NCI-H2171 (cell line): ENCODE data around the gene TBX18.

Source experiments
- DNase-seq: peaks from one replicate; lab custom pipeline; 2025; lab: John Stamatoyannopoulos, UW

TBX18 gene

DNA sequence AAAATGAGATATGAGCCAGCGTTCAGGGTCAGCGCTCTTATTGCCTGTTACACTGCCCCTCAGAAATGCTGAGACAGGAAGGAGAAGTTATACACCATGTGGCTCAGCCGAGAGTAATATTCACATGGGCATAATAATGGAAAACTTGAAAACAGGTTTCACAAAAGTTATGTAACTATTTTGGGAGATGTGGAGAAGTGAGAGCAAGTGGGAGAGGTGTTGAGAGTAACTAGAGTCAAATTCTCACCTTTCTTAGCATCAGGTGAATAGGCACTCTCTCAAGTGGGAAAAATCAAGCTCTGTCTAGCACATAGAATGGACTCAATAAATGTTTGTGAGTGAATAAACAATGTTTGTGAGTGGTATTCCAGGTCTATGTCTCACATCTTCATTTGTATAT lies 94.5 kb downstream of the TBX18 start:
- no peak for DNase-seq

DNA sequence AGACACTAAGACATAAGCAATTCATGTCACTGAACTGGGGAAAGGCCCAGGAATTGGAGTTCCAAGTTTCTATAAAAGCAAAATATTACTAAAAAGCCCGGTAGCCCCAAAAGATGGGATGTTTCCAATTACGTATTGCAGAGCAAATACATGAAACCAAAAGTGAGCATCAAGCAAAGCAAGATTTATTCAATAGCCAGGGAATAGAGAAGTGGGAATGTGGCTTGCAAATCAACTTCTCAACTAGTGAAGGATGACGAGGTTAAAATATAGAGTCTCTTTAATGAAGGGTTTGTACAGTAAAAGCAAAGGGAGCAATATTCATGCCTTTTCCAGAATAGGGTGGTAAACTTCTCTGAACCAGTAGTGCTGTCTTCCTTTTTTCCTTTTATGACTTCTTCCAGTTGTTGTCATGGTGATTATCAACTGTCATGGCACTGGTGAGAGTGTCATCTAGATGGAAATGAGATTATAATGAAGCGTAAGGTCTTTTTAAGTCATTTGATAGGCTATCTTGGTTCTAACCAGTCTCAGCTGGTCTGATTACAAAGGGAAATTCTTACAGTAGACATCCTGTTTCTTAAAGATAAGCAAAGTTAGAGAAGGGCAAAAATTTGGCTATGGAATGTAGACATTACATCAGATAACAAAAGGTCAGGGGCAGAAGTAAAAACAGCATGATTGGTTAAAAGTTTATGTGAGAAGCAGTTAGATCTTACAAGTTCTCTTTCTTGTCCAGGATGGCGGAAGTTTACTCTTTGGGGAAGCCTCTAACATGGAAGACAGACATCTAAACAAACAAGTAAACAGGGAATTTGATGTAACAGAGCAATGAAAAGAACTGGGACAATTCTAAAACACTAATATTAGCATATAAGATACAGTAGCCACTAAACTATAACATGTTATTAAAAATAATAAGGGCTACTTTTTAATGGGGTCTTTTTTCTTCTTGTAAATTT lies 96.9 kb downstream of the TBX18 start:
- no peak for DNase-seq

DNA sequence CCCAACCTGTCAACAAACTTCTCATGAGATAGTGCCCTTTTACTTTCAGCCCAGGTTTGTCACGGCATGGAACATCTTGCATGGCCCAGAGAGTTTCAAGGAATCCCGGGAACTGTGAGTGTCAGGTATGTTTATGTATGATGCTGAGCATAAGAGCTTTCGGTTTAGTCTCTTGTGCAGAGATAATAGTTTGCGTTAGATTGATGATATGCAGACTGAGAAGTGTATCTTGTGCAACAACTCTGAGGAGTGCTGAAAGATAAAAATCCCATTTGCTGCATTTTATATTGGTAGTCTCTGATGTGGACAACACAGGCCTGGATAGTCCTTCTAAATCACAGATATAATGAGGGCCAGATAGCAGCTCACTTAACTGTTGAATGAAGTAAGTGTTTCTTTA lies 99.0 kb downstream of the TBX18 start:
- DNase-seq, result no peak

DNA sequence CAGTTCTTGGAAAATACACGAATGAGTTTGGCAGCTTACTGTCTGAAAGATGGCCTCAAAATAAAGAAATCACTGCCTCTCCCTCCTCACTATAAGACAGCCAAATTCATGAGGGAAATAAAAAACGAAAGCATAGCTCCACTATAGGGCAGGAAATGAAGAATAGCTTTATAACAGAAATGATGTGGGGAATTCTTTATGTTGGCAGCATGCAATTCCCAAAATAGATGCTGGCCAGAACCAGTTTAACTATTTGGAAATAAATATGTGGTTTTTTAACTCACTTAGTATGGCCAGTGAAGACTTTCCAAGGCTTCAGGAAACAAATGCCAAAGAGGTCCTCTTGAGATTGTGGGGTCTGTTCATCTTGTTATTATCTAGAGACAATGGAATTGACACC lies 100.5 kb downstream of the TBX18 start:
- DNase-seq, result no peak

DNA sequence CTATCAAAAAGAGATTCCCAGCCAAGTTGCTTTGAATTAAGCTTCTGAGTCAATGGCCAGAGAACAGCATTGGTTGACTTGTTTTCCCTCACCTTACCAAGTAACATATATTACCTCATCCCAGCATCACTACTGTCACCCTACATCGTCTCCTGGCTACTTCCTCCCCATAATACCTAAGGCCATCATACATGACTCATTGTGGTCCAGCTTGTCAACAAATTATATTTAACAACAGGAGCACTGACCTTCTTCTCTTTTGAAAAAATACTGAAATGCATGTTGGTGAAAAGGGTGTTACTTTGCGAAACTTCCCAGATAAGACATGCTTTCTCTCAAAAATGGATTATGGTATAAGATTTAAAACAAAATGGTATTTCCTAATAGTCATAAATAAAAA lies 106.9 kb downstream of the TBX18 start:
- DNase-seq, result no peak

DNA sequence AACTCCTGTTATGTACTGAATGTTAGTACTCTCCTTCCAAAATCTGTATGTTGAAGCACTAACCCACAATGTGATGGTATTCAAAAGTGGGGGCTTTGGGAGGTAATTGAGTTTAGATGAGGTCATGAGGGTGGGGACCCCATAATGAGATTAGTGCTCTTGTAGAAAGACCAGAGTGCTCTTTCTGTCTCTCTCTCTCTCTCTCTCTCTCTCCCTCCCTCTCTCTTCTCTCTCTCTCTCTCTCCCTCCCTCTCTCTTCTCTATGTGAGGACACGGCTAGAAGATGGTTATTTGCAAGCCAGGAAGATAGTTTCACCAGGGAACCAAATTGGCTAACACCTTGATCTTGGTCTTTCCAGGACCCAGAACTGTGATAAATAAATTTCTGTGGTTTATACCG lies 107.4 kb downstream of the TBX18 start:
- DNase-seq, result no peak

DNA sequence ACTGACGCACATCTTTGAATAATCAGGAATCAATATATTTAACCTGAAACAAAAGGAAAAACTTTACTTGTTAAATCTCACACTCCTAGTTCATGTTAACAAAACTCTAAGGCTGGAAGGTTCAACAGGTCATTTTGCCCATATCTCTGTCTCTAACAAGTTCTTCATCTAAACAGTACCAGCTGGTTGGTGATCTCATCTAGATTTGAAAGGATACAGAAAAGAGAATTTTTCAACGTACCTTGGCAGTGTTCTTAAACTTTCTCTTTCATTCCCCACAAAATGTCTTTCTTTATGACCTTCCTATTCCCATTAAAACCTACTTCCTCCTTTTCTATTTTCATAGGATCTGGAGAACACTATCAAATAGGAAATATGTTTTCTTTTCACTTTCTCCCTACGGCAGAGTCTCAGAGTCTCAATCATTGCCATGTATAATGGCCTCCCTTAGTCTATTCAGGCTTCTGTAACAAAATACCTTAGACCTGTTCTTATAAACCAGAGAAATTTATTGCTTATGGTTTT lies 111.3 kb downstream of the TBX18 start:
- DNase-seq, result no peak

GRCh38 chr6:84652356-84653026 lies 111.9 kb downstream of the TBX18 start:
- no peak for DNase-seq

- no peak for DNase-seq
Measured at GRCh38 chr6:84651583-84651982, 112.8 kb downstream of the TBX18 start.

GRCh38 chr6:84648444-84648843 lies 116.0 kb downstream of the TBX18 start:
- DNase-seq, result no peak

DNA sequence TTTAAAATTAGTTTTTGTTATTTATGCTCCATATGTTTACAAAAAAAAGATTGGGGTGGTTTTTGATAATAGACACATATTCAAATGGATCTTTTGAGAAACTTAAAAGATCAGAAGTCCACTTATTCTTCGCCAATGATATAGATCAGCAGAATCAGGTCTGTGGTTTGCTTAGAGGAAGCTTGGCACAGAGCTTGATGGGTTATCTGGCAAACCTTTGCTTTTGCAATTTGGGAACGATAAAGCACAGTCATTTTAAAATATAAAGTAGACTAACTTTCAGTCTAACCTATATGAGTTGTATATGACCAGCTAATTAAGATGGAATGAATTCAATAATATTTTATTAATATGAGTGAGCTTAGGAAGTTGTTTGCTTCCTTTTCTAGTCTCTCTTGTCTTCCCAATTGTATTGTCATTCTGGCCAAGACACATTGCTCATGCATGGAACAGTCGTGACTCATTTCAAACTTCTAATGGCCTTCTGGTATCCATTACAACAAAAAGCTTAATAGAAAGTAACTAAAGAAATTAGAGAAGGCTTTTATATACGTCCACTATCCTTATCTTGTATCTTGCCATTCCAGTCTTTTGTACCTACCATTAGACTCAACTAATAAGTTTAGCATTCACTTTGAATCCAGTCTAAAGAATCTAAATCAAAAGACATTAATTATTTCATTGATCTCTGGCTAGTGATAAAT lies 118.7 kb downstream of the TBX18 start:
- no peak for DNase-seq

GRCh38 chr6:84645000-84645399 lies 119.4 kb downstream of the TBX18 start:
- DNase-seq, result no peak

DNA sequence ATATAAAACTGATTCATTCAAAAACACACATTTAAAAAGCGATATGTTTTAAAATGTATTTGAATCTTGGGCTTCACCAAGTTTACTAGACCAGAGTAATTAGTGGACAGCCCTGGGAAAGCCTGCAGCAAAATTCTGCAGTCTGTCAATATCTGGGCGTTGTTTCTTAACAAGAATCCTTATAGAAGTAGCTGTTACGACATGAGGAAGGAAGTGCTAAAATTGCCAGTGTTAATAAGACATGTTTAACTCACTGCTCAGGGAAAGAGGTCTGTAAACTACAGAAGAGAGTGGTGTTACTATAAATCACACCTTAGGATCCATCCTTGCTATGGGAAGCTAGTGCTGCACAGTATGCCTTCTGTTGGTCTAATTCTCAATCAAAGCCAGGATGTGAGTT lies 120.6 kb downstream of the TBX18 start:
- no peak for DNase-seq

- DNase-seq, result no peak
Measured at GRCh38 chr6:84641076-84641475, 123.3 kb downstream of the TBX18 start.

- no peak for DNase-seq
Measured at GRCh38 chr6:84639396-84639795, 125.0 kb downstream of the TBX18 start.

- DNase-seq, result no peak
Measured at GRCh38 chr6:84638286-84638685, 126.1 kb downstream of the TBX18 start.
